ENCODE results near the gene SOX9.

The SOX9 gene

DNA sequence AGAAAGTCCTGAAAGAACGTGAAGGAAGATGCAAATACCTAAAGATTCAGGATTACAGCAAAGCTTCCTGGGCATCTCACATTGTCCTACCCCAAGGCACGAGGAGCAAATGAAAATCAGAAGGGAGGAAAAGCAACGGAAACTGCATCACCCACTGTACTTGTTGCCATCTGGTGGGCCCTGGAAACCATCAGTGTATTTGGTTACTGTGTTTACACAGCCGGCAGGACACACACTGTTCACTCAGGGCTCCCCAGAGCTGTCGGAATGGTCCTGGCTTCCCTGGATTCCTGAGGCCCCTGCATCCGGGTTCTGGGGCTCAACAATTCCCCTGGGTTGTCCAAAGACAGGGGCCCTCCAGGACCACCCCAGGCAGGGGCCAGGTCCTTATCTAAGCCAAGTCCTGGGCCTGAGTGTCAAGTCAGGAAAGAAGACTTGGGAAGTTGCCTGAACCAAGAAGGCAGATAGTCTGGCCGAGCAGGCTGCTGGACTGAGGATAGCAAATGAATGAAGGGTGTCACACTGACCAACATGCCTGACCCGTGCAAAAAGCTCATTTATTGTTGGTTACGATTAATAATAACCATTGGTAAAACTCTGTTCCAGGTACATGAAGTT lies 52.8 kb downstream of the SOX9 start:
- DNase-seq, result no peak
- in situ Hi-C loops (cut with HindIII; ENCODE audit: low pct_ligation_motif_present, low pct_unique_long_range_greater_than_20kb, low sequenced_read_pairs), result no loop called here

DNA sequence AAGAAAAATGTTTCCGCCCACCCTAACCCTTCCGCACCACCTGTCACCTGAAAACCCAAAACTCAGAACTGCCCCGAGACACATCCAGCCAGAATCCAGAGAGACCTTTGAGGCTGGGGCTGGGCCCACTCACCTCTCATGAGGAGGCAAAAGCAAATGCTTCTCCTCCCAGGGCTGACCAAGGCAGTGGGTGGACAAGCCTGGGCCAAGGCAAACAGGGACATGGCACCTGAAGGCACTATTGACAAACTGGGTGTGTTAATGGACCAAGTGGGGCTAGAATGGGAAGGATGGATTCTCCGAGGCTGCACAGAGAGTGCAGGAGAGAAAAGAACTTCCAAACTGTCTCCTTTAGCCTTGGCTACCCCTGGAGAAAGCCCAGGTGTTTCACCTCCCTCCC lies 54.4 kb downstream of the SOX9 start:
- in situ Hi-C loops (cut with HindIII; ENCODE audit: low pct_ligation_motif_present, low pct_unique_long_range_greater_than_20kb, low sequenced_read_pairs), result no loop called here
- DNase-seq, result no peak

Data from ACHN (cell line).